HG03039 (cell line): ENCODE results near the gene VWA5A.
"Not testable (repeated sequence)": the region's sequence is repeated elsewhere in the genome, so short reads cannot be mapped to it uniquely, and the experiment has no call there.

Experiments used
- ATAC-seq: cut with Tn5 transposase; IDR thresholded peaks from one replicate; pipeline ENCODE4 v1.9.1; 2021; ENCODE audit warnings: mild to moderate bottlenecking, moderate library complexity; ENCODE audit not compliant: unreplicated experiment

The VWA5A gene

GRCh38 chr11:124090996-124091395, 24.3 kb upstream of the VWA5A start:
- ATAC-seq = no peak

- no peak for ATAC-seq
These were observed 21.9 kb upstream of the VWA5A start for GRCh38 chr11:124093330-124093729.

- ATAC-seq = no peak
These were observed 20.5 kb upstream of the VWA5A start for GRCh38 chr11:124094731-124095130.

- no peak for ATAC-seq
These were observed 18.9 kb upstream of the VWA5A start for GRCh38 chr11:124096364-124096763.

GRCh38 chr11:124098141-124098540, 17.1 kb upstream of the VWA5A start:
- ATAC-seq = no peak

GRCh38 chr11:124101737-124102136, 13.5 kb upstream of the VWA5A start:
- no peak for ATAC-seq

GRCh38 chr11:124108156-124108555, 7.1 kb upstream of the VWA5A start:
- ATAC-seq = peak; percentile 60

GRCh38 chr11:124109377-124109776, 5.9 kb upstream of the VWA5A start:
- ATAC-seq = no peak

GRCh38 chr11:124110201-124110600, 5.0 kb upstream of the VWA5A start:
- no peak for ATAC-seq

- no peak for ATAC-seq
These were observed 1.4 kb upstream of the VWA5A start for GRCh38 chr11:124113890-124114289.

- no peak for ATAC-seq
These were observed 749 bp downstream of the VWA5A start for GRCh38 chr11:124115782-124116616.

- no peak for ATAC-seq
These were observed 3.9 kb downstream of the VWA5A start for GRCh38 chr11:124119103-124119502.

GRCh38 chr11:124120891-124121290, 5.6 kb downstream of the VWA5A start:
- ATAC-seq = no peak

GRCh38 chr11:124122123-124122522, 6.9 kb downstream of the VWA5A start:
- ATAC-seq = no peak

GRCh38 chr11:124123622-124124021, 8.4 kb downstream of the VWA5A start:
- ATAC-seq = no peak

- ATAC-seq = not testable (repeated sequence)
These were observed 11.9 kb downstream of the VWA5A start for GRCh38 chr11:124127134-124127533.

- ATAC-seq = no peak
These were observed 27.8 kb downstream of the VWA5A start for GRCh38 chr11:124143034-124143433.

- no peak for ATAC-seq
These were observed 32.7 kb downstream of the VWA5A start for GRCh38 chr11:124147951-124148350.

GRCh38 chr11:124150684-124151083, 35.4 kb downstream of the VWA5A start:
- no peak for ATAC-seq

- no peak for ATAC-seq
These were observed 37.6 kb downstream of the VWA5A start for GRCh38 chr11:124152770-124153407.

- no peak for ATAC-seq
These were observed 38.6 kb downstream of the VWA5A start for GRCh38 chr11:124153821-124154220.

- no peak for ATAC-seq
These were observed 44.2 kb downstream of the VWA5A start for GRCh38 chr11:124159481-124159880.
